NCI-H2196 treated with DMSO at 0.1 percent for 48 hours (cell line): Measurements from ENCODE around the gene ACTMAP.
"Not testable (repeated sequence)": the region's sequence is repeated elsewhere in the genome, so short reads cannot be mapped to it uniquely, and the experiment has no call there.

Experiments used
- DNase-seq: peaks from one replicate; lab custom pipeline; 2025; ENCODE audit not compliant: unreplicated experiment; lab: John Stamatoyannopoulos, UW

ACTMAP gene, protein sequence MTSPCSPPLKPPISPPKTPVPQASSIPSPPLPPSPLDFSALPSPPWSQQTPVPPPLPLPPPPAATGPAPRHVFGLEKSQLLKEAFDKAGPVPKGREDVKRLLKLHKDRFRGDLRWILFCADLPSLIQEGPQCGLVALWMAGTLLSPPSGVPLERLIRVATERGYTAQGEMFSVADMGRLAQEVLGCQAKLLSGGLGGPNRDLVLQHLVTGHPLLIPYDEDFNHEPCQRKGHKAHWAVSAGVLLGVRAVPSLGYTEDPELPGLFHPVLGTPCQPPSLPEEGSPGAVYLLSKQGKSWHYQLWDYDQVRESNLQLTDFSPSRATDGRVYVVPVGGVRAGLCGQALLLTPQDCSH

GRCh38 chr19:40750058-40750873, at the start of gene ACTMAP:
ACTMAP (minus strand) TSS chr19:40750477; CDS start chr19:40749803, 674 bp downstream.
- DNase-seq = peak; percentile 98

DNA sequence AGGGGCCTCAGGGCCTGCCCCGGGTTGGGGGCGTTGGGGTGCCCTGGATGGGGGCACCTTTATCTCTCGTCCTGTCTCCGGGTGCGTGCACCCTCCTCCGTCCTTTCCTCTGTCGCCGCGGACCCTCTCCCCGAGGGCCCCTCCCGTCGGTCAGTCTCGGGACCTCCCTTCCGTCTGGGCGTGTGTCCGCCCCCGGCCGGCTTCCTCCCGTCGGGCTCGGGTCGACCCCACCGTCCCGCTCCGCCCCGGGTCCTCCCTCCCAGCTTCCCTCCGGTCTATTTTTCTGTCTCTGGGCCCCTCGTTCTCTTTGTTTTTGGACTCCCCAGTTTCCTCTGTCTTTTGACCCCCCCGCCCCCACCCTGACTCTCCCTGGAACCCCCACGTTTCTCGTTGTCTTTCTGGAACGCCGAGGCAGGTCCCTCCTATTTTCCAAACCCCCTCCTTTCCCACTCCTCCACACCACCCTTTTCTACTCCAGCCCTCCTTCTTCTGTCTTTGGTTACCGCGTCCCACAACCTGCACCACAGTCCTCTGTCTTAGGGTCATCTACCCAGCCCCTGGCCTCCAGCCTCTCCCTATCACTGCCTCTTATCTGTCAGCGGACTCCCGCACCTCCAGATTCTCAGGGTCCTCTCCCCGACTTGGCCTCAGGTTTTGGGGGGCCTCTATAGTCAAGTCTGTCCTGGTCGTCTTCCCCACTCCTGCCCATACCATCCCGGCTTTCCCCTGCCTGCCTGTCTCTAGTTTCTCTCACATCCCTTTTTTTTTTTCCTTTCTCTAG, 49.5 kb upstream of the ACTMAP start:
- no peak for DNase-seq

- DNase-seq = peak; percentile 97
Measured at GRCh38 chr19:40798683-40799557, 48.6 kb upstream of the ACTMAP start, which contains the start of gene EGLN2. EGLN2 (plus strand) TSS chr19:40799191; CDS start chr19:40800573, 1,382 bp downstream.

DNA sequence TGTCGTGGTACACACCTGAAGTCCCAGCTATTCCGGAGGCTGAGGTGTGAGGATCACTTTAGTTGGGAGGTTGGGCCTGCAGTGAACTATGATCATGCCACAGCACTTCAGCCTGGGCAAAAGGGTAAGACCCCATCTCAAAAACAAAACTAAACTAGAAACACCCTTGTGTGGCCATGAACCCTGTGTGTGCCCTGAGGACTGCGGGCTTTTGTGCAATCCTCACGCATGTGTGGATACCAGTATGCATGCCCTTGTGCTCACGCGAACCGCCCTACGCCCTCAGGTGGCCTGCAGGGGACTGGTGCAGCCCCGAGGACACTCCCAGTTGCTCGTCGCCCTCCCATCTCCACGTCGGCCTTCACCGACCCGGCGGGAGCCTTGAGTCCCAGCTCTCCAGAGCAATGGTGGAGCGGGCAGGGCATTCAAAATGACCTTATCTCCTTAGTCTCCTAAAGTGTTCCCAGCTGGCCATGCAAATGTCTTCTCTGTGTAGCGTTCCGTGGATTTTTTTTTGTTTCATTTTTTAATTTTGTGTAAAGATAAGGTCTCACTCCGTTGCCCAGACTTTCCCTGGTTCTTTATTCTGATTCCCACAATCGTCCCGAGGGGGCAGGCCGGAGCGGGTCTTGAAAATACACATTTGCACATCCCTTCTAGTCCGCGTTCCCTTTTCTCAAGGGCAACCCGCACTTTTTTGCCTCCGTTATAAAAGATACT, 47.8 kb upstream of the ACTMAP start:
- peak; percentile 31 for DNase-seq

DNA sequence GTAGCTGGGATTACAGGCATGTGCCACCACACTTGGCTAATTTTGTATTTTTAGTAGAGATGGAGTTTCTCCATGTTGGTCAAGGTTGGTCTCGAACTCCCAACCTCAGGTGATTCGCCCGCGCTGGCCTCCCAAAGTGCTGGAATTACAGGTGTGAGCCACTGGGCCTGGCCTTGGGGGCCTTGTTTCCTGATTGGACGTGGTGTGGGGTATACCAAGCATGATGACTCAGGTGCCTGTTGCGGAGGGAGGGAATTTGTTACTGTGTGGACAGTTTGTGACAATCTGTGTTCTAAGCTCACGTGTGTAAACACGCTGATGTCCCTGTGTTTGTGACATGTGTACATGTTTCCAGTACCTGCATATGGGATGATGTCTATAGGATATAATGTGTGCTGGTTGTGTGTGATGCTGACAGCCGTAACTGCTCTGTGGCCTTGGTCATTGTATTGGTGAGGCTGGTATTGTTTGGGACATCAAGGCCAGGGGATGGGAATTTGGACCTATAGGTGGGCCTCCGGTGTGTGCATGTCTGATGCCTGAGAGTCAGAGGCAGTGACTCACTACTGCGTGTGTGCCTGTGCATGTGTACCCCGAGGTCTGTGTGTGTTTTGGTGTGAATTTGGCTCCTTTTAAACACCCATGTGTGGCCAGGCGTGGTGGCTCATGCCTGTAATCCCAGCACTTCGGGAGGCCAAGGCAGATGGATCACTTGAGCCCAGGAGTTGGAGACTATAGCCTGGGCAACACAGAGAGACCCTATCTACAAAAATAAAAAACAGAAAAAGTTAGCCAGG, 47.1 kb upstream of the ACTMAP start:
- no peak for DNase-seq

DNA sequence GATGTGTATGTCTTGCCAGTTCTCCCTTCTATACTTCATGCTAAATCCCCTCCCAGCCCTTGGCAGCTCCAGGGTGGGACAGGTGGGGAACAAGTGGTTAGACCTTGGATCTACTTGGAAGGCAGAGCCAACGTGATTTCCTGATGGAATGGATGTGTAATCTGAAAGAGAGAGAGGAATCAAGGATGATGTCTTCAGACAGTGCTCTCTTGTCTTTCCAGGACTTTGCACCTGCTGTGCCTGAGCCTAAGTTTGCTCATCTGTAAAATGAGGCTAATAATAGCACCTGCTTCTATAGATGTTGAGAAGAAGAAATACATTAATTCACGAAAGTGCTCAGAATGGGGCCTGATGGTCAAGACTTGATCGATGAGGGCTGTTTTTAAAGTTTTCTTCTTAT, 41.7 kb upstream of the ACTMAP start:
- DNase-seq = no peak

DNA sequence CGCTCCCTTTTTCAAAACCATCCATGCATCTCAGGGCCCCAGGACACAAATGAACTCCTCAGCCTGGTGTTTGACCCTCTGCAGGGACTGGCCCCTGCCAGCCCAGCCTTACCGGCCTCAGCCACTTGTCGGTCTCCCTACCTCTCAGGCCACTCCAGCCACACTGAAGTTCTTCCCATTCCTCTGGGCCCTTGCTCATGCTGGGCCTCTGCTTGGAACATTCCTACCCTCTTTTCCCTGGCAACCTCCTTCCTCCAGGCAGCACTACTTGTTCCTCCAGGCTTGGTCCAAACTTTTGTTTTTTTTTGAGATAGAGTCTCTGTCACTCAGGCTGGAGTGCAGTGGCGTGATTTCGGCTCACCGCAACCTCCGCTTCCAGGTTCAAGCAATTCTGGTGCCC, 41.1 kb upstream of the ACTMAP start:
- no peak for DNase-seq

- no peak for DNase-seq
Measured at GRCh38 chr19:40786060-40787037, 36.1 kb upstream of the ACTMAP start.

DNA sequence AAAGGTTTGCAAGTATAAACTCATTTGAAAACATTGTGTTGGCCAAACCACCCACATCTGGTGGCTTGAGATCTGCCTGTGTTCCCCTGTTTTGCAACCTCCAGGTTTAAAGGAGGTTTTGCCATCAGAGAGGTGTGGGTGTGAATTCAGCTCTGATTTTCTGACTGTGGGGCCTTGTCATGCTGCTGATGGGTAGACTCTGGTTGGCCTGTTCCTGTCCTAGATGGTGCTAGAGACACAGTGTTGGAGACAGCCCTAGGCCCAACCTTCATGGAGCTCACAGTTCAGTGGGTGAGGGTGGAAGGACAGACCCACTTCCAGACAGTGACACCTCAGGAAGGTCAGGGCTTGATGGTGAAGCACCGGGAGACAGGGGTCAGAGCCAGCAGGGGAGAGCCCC, 35.2 kb upstream of the ACTMAP start:
- no peak for DNase-seq

DNA sequence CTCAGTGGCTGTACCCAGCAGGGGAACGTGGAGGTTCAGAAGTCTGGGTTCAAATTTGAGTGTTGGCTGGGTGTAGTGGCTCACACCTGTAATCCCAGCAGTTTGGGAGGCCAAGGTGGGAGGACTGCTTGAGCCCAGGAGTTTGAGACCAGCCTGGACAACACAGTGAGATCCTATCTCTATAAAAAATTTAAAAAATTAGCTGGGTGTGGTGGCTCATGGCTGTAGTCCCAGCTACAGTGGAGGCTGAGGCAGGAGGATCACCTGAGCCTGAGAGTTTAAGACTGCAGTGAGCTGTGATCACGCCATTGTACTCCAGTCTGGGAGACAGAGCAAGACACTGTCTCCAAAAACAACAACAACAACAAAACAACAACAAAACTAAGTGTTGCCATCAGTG, 33.9 kb upstream of the ACTMAP start:
- DNase-seq = not testable (repeated sequence)

DNA sequence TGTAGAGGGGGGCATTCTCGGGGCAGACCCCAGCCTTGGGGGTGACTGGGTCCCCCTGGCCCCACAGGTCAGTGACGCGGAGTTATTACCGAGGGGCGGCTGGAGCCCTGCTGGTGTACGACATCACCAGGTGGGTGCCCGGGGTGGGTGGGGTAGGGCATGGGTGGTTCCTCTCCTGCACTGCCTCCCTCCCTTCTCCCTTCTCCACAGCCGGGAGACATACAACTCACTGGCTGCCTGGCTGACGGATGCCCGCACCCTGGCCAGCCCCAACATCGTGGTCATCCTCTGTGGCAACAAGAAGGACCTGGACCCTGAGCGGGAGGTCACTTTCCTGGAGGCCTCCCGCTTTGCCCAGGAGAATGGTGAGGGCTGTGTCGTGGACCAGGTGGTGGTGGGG, 33.4 kb upstream of the ACTMAP start:
- no peak for DNase-seq

GRCh38 chr19:40781140-40781539, 30.9 kb upstream of the ACTMAP start:
- DNase-seq = no peak

GRCh38 chr19:40780582-40780981, 30.3 kb upstream of the ACTMAP start:
- no peak for DNase-seq

GRCh38 chr19:40778706-40779284, 28.5 kb upstream of the ACTMAP start:
- DNase-seq = no peak

DNA sequence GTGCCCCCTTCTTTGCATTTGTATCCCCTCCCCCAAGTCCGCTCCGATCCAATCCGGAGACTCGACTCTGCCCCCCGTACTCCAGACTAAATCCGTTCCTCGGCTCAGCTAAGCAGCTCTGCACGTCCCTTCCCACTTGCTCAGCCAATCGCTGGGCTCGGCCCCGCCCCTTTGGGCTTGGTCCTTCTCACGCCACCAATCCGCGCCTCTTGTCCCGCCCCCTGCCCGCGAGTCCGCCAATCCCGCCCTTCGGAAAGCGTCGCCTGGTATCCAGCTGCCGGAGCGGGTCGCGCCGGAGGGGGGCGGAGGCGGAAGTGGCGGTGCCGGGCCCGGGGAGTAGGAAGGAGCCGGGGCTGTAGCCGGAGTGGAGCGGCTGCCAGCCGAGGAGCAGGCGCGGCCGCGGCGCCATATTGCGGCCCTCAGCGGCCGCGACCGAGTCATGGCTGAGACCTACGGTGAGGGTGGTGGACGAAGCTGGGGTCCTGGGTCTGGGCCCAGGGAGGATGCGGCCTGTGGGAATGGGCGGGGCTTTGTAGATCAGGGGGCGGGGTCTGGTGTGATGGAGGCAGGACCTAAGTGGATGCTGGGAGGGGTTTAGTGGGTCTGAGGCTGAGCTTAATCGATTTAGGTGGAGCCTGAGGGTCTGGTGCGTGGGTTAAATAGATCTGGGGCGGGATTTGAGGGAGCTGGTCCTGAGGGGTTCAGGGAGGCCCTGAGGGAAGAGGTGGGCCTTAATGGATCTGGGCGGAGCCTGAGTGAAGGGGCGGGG, 27.8 kb upstream of the ACTMAP start, which contains the start of gene RAB4B:
Gene RAB4B (plus strand): TSS at position 311 of the 769 bp plus-strand sequence. CDS start 129 bp downstream, at position 440.
- peak; percentile 99 for DNase-seq

DNA sequence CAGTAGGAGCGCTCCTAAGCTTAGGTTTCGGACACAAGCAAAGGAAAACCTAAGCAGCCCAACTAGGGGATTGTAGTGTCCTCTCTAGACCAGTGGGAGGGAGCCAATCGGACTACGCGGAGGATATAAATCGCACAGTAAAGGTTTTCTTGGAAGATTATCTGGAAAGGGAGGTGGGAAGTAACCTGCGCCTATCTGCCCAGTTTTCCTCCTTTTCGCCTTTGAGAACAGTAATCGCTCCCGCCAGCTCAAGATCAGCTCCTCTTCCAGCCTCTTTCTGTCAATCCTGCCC, 27.3 kb upstream of the ACTMAP start:
- no peak for DNase-seq
